ENCODE data around the gene MSANTD4.
"Not testable (repeated sequence)": the region's sequence is repeated elsewhere in the genome, so short reads cannot be mapped to it uniquely, and the experiment has no call there.

The MSANTD4 gene

DNA sequence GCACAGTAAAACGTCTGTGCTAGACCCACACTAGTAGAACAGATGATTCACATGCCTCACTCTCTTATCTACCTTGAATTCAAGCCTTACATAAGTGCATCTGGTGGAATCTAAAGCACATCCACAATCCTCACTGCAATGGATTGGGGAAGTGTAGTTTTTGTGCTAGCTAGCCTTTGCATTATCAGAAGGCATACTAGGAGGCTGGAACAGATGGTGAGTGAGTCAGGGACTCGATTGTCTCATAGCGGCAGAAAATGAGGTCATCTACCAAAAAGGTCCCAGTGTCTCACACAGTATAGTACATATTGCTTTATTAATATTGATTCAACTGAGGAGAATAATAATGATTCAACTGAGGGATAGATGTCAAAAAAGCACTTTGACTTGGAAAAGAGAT lies 9.3 kb downstream of the MSANTD4 start:
- DNase-seq: no peak

DNA sequence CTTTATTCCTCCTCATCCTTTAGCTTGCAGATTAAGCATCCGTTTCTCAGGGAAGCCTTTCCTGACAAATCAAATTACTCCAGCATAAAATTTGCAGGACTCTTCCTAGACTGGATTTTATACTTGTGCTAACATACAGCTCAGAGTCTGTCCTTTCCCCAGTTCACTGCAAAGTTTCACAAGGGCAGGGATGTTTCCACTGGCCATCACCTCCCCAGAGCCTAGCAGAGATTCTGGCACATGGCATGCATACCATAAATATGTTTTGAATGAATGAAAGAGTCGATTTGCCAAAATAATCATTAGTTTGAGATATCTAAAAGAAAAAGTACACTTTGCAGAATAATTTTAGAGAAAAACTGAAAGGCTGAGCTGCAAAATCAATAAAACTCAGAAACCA lies 10.6 kb downstream of the MSANTD4 start:
- DNase-seq: no peak

DNA sequence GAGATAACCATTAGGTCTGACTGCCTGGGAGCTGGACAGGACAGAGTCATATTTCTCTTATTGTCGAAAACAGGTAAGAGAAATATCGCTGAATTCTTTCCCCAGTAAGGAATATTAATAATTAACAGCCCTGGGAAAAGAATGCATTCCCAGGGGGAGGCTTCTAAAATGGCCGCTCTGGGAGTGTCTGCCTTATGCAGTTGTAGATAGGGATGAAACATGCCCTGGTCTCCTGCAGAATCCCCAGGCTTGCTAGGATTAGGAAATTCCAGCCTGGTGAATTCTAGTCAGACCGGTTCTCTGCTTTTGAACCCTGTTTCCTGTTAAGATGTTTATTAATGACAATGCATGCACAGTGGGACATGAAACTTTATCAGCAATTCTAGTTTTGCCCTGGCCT lies 18.9 kb downstream of the MSANTD4 start:
- not testable (repeated sequence) for DNase-seq

DNA sequence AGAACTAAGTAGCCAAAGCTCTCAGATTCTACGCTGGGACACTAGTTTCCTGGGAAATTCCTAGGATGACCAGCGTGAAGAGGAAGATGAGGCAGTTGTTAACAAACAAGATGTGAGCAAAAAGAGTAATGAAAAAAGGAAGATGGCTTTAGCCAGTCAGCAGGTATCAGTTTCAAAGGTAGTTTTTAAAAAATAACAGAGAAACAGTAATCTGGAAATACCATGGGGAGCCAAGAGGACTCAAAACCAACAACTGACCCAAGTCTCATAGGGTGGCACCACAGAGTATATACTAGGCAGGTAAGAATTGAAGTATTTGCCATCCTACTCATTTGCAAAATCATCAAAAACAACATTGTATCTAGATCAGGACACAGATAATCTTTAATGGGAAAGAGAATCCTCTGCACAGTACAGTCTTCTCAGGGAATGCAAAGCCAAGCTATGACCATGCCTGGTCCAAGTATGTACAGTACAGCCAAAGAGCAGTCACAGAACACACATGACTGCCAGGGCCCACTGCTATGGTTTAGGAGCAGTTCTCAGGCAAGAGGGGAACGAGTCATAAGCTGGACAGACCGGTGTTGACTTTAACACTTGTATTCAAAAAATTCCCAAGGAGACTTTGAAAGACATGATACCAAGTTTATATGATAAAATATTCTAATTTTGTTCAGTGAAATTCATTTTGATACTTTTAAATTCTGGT lies 20.6 kb downstream of the MSANTD4 start:
- DNase-seq: no peak

DNA sequence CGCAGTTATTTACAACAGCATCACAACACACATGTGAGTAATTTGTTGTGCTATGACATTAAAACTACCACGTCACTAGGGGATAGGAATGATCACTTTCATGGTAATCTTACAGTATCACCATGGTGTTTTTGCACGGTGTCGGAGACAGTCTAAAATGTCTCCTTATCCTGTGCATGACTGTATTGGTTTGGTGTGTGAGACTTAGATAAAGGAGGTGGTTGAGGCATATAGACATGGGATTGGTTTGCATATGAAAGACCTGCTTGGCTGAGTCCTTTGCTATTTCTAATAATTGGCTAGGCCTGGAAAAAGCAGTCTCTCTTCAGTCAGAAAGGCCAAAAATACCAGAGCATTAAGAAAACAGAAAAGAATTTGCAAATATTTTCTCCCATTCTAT lies 30.2 kb downstream of the MSANTD4 start:
- no peak for DNase-seq

DNA sequence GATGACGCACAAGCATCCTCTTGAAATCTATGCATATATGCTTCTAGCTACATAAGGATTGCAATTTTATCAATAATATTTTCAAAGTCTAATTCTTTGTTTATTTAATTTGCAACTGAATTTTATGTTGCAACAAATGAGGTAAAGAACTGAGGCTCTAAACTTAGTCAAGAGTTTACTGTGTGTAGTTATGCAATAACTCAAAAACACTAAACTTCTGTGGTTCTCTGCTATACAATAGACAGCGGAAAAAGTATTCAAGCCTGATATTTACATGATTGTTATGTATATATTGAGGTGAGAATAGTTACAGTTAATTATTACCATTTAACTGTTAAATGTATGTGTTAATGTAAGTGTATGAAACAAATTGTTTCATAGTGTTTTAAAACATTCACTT lies 32.9 kb downstream of the MSANTD4 start:
- no peak for DNase-seq

DNA sequence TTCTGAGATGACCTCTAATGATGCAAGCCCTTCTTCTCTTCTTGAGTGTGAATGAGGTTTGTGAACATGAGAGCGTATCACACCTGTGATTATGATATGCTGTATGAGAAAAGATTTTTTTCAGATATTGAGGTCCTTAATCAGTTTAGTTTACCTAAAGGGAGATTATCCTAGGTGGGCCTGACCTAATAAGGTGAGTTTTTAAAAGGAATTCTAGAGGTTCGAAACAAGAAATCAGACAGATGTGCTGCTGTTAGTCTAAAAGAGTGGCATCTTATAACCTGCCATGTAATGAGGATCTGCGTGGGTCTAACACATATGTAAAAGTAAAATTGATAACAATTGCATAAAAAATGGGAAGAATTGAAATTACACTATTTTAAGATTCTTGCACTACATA lies 33.8 kb downstream of the MSANTD4 start:
- DNase-seq: no peak

DNA sequence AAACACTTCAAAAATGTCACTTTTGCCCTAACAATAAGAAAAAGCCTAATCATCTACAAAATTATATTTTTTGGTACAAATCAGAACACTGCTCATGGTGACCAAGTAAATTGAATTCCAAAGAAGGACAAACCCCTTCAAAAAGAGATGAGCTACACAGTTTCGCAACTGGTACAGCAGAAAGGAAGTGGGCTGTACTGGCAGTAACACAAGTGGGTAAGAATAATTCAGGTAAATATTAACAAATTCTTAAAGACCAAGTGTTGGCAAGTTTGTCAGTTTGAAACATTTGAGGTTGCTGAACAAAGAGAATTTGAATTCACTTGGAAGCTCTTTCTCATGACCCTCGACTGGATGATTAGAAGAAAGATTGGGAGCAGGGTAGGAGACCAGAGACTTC lies 35.5 kb downstream of the MSANTD4 start:
- no peak for DNase-seq

DNA sequence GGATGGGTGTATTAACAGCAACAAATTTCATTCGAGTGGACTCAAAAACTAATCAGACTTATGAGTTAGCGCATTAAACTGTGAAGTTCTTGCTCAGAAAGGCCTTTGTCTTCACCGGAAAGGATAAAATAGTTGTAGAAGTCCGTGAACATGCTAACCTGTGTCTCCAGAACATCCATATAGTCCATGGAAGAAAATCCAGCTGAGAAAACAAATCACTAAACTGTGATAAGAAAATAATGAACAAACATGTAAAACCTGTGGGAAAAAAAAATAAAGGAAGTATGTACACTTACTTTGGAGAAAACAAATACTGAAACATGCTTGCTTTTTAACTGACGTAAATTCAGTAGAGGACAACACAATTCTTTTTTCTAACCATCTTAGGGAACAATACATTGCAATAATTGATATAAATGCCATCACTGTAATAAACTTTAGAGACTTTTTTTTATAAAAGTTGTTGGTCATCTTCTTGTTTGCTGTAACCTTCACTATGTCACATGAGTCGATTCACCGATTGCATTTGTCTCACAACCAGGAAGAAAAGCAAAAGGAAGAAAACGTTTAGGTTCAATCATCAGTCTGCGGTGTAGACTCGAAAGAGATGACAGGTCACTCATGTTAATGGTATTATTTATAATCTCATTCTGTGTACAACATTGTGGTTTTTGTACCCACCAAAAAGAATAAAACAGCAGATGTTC lies 41.9 kb downstream of the MSANTD4 start:
- no peak for DNase-seq

DNA sequence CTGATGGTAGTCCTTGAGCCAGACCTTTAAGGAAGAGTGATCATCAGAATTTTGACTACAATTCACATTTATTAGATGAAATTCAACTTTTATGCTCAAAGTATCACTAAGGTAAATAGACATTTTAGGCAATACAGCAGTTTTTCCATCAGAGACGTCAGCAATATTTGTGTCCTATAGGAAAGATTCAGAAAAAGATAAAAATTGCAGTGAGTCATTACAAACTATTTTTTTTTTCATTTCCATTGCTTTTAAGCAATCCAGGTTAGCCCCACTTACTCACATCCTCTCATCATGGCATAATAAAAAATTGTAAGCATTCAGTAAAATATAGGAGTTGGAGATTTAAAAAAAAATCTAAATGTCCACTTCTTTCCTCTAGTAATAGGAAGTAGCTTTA lies 46.9 kb downstream of the MSANTD4 start:
- no peak for DNase-seq

DNA sequence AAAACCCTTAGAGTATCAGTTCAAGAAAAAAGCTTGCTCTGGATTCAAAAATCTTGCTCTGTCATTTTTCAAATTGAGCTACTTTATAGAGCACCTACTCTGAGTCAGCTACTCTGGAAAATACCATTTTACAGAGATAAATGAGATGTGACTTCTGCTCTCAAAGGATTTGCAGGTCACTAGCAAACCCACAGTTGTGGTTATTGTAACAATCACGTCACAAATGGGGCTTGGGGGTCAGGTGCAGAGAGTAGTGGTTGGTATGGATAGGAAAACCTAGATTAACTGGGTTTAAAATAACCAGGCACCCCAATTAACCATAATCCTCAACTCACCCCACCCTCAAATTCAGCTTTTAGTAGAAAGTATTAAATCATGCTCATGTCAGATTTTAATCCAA lies 52.3 kb downstream of the MSANTD4 start:
- DNase-seq: no peak

DNA sequence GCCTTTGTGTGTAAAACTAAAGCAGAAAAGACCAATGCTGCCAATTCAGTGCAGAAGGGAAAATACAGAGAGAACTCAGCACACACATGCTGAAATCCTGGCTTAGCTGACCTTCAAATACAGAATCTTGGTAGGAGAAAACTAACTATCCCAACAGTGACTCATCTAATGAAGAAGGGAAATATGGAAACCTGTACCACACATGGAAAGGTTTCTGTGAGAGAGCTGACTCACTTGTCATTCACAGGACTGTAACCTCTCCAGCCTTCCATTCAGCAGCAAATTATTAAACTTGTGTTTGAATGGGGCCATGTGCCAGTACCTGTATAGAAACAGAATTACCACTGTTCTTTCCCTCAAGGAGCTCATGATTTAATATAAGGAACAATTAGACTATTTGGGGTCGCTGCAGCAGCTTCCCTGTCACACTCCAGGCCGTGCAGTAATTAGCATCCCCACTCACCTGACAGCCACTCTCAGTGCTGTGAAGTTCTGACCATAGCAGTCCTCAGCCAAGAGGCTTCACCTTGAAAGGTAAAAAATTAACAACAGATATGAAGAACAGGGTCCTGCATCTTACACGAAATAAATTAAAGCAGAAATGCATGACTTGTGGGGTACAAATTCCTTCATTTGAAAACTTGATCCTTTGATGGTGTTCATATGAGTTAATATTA lies 53.9 kb downstream of the MSANTD4 start:
- DNase-seq: no peak

DNA sequence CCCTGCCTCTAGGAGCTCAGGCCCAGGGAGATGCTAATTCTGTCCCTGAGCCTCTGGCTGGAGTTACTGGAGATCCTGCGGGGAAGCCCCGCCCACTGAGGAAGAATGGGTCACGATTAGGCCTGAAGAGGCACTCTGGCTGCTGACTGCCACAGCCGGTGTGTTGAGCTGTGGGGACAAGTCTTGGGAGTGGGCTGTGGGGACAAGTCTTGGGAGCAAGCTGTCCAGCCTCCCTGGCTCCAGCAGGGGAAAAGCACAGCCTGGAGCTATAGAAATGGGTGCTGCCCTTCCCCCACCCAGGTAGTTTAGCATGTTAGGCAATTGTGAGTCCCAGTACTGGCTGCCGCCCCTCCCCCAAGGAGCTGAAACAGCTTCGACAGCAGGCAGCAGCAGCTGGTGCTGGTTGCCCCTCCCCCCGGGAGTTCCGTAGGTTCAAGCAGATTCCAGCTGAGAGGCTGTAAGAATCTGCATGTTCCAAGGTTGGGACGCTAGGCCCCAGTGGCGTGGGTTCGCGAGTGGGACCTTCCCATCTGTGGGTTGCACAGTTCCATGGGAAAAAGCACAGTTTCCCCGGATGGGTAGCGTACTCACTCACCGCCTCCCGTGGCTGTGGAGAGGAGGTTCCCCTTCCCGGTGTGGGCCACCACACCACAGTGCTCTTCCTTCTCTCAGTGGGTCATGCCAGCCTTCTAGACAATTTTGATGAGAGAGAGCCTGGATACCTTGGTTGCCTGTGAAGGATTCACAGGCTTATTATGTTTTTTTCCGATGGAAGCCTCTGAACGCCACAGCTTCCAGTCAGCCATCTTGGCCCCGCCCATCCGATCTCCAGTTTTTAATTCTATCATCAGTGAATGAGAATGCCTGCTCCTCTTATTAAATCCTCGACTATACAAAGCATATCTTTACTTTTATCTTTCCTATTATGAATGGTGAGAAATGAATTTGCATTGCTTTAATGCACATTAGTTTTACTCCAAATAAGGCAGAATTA lies 61.5 kb downstream of the MSANTD4 start:
- DNase-seq: peak; percentile 54

Measured in SHP77 treated with DMSO at 0.1 percent for 48 hours (cell line).